Measurements from ENCODE around the gene KRT222.

KRT222 gene

GRCh38 chr17:40633871-40634270 lies 31.1 kb downstream of the KRT222 start:
- no peak overlapping the region for H3K4me3 ChIP-seq (ENCODE audit: low read depth, low read length)
- in situ Hi-C loops (cut with HindIII; ENCODE audit: low sequenced_read_pairs) = no loop called here
- DNase-seq (ENCODE audit: low read depth) = no peak
- no peak for TF ChIP-seq CTCF (IDR thresholded peaks at IDR 0.05; ENCODE audit: low read depth, low read length, missing control alignments)

DNA sequence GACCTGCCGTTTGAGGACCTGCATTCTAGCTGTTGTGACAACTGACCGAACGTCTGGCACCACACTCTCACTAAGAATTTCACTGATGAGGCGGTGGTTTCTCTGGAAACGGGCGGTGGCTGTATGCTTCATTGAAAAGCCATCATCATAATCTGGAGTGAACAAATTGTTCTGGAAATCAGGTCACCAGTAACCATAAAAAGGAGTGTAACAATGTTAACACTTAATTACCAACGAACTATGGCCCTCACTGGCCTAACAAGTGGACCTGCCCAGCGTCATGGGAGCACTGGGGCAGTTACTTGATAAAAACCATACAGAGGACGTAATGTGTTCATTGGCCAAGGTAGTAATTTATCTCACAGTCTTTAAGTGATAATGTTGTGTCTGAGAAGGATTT lies 32.8 kb downstream of the KRT222 start:
- in situ Hi-C loops (cut with HindIII; ENCODE audit: low sequenced_read_pairs) = no loop called here
- H3K4me3 ChIP-seq (ENCODE audit: low read depth, low read length) = no peak overlapping the region
- TF ChIP-seq CTCF (IDR thresholded peaks at IDR 0.05; ENCODE audit: low read depth, low read length, missing control alignments) = no peak
- DNase-seq (ENCODE audit: low read depth) = no peak

GRCh38 chr17:40629842-40630241 lies 35.1 kb downstream of the KRT222 start:
- in situ Hi-C loops (cut with HindIII; ENCODE audit: low sequenced_read_pairs) = no loop called here
- no peak for DNase-seq (ENCODE audit: low read depth)
- H3K4me3 ChIP-seq (ENCODE audit: low read depth, low read length) = no peak overlapping the region
- TF ChIP-seq CTCF (IDR thresholded peaks at IDR 0.05; ENCODE audit: low read depth, low read length, missing control alignments) = no peak

DNA sequence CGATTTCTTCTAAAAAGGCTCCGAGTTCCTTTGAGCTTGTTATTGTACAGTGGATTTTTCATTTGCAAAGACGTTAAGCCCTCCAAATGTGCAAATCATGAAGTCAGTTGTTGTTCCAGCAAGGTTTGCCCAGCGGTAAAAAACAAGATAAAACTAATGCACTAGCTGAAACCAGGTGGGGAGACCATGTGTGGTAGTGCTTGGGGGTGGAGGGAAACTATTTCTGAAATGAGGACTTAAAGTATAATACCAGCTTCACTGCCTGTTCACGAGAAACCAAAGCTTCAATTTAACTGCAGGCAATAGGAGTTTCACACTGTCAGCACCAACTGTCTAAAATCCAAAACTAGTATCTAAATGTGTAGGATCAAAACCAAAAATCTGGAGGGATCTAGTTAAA lies 39.7 kb downstream of the KRT222 start:
- in situ Hi-C loops (cut with HindIII; ENCODE audit: low sequenced_read_pairs) = no loop called here
- DNase-seq (ENCODE audit: low read depth) = no peak
- TF ChIP-seq CTCF (IDR thresholded peaks at IDR 0.05; ENCODE audit: low read depth, low read length, missing control alignments) = no peak
- H3K4me3 ChIP-seq (ENCODE audit: low read depth, low read length) = no peak overlapping the region

- TF ChIP-seq CTCF (IDR thresholded peaks at IDR 0.05; ENCODE audit: low read depth, low read length, missing control alignments) = no peak
- DNase-seq (ENCODE audit: low read depth) = no peak
- no peak overlapping the region for H3K4me3 ChIP-seq (ENCODE audit: low read depth, low read length)
- in situ Hi-C loops (cut with HindIII; ENCODE audit: low sequenced_read_pairs) = no loop called here
These were observed 41.4 kb downstream of the KRT222 start for GRCh38 chr17:40623419-40624210.

GRCh38 chr17:40622509-40622928 lies 42.5 kb downstream of the KRT222 start:
- in situ Hi-C loops (cut with HindIII; ENCODE audit: low sequenced_read_pairs) = no loop called here
- no peak overlapping the region for H3K4me3 ChIP-seq (ENCODE audit: low read depth, low read length)
- DNase-seq (ENCODE audit: low read depth) = no peak
- TF ChIP-seq CTCF (IDR thresholded peaks at IDR 0.05; ENCODE audit: low read depth, low read length, missing control alignments) = no peak
